ENCODE data around the gene FARS2.

GRCh38 chr6:5665173-5665572 is 403.9 kb downstream of the FARS2 start:
- no peak for TF ChIP-seq POLR2AphosphoS5 (IDR thresholded peaks at IDR 0.05; ENCODE audit: low read depth, low read length)
- TF ChIP-seq POLR2A (IDR thresholded peaks at IDR 0.05; ENCODE audit: low read depth, low read length) = no peak
